Kidney capillary endothelial cell (primary cell): ENCODE data around the gene CDRT15L2.
"Not testable (repeated sequence)": the region's sequence is repeated elsewhere in the genome, so short reads cannot be mapped to it uniquely, and the experiment has no call there.

Experiments
- DNase-seq: peaks from one replicate; pipeline ENCODE4 v3.0.0-alpha.2; 2018; ENCODE audit warnings: low spot score

CDRT15L2 gene

GRCh38 chr17:20579424-20579823 is at the start of gene CDRT15L2:
Gene CDRT15L2, plus strand, starts transcription at chr17:20579724. Its CDS starts 20 bp downstream, at chr17:20579744.
- not testable (repeated sequence) for DNase-seq

GRCh38 chr17:20530104-20530503 is 49.4 kb upstream of the CDRT15L2 start:
- not testable (repeated sequence) for DNase-seq

GRCh38 chr17:20532544-20533090 is 46.9 kb upstream of the CDRT15L2 start:
- not testable (repeated sequence) for DNase-seq

GRCh38 chr17:20533206-20533605 is 46.3 kb upstream of the CDRT15L2 start:
- DNase-seq: not testable (repeated sequence)

GRCh38 chr17:20534711-20535550 is 44.6 kb upstream of the CDRT15L2 start:
- DNase-seq: not testable (repeated sequence)

- DNase-seq: not testable (repeated sequence)
Observed at GRCh38 chr17:20540414-20540813, 39.1 kb upstream of the CDRT15L2 start.

- DNase-seq: not testable (repeated sequence)
Observed at GRCh38 chr17:20540865-20541264, 38.7 kb upstream of the CDRT15L2 start.

GRCh38 chr17:20541853-20542546 is 37.5 kb upstream of the CDRT15L2 start:
- not testable (repeated sequence) for DNase-seq

GRCh38 chr17:20547923-20548322 is 31.6 kb upstream of the CDRT15L2 start:
- DNase-seq: not testable (repeated sequence)

- DNase-seq: not testable (repeated sequence)
Observed at GRCh38 chr17:20552920-20553319, 26.6 kb upstream of the CDRT15L2 start.

GRCh38 chr17:20554728-20555127 is 24.8 kb upstream of the CDRT15L2 start:
- DNase-seq: not testable (repeated sequence)

GRCh38 chr17:20555135-20556010 is 24.2 kb upstream of the CDRT15L2 start:
- DNase-seq: not testable (repeated sequence)

- not testable (repeated sequence) for DNase-seq
Observed at GRCh38 chr17:20558096-20558495, 21.4 kb upstream of the CDRT15L2 start.

- not testable (repeated sequence) for DNase-seq
Observed at GRCh38 chr17:20559018-20559417, 20.5 kb upstream of the CDRT15L2 start.

GRCh38 chr17:20562587-20562986 is 16.9 kb upstream of the CDRT15L2 start:
- no peak for DNase-seq

GRCh38 chr17:20565245-20565644 is 14.3 kb upstream of the CDRT15L2 start:
- not testable (repeated sequence) for DNase-seq

- DNase-seq: no peak
Observed at GRCh38 chr17:20565711-20566110, 13.8 kb upstream of the CDRT15L2 start.

- not testable (repeated sequence) for DNase-seq
Observed at GRCh38 chr17:20566736-20567135, 12.8 kb upstream of the CDRT15L2 start.

GRCh38 chr17:20567421-20567820 is 12.1 kb upstream of the CDRT15L2 start:
- not testable (repeated sequence) for DNase-seq

GRCh38 chr17:20568604-20569003 is 10.9 kb upstream of the CDRT15L2 start:
- not testable (repeated sequence) for DNase-seq

GRCh38 chr17:20571653-20572052 is 7.9 kb upstream of the CDRT15L2 start:
- DNase-seq: not testable (repeated sequence)

- not testable (repeated sequence) for DNase-seq
Observed at GRCh38 chr17:20573216-20573615, 6.3 kb upstream of the CDRT15L2 start.
